K562 (cell line): Measurements from ENCODE around the gene MDC1. TPM values are rescaled to one million over a fixed set of nuclear protein-coding genes. Genes with fewer than 3 reads are reported as not detected.
A peak's percentile ranks its signal among the peaks of the same experiment; 100 is the strongest.

ENCODE experiments used
- ATAC-seq: fragments of 200-7000 bp; cut with Tn5 transposase; 3 replicates; pipeline ENCODE4 v1.9.1; 2020; ENCODE audit warnings: moderate library complexity
- BruUV-seq: library from RNA; stranded (reverse); fragments of 400-500 nt; replicated peaks from 2 replicates; lab custom pipeline; 2021; lab: Mats Ljungman, UMichigan
- CTCF ChIA-PET: fragments of 300-600 bp; formaldehyde crosslinking; extraction: SDS; loops from one replicate; lab custom pipeline; 2021; ENCODE audit warnings: low intra/inter-chr PET ratio; lab: Yijun Ruan, JAX
- POLR2A ChIA-PET: fragments of 300-600, 350-650 bp; sonication (Branson Sonifier 250); formaldehyde crosslinking; extraction: SDS; loops from one replicate; lab custom pipeline; 2021; ENCODE audit warnings: antibody characterized with exemption, inconsistent platforms; lab: Yijun Ruan, JAX
- DNase-seq, 4 experiments: peaks; one replicate each; pipeline versions ENCODE4 v3.0.0 to v3.0.0-alpha.2; 2011 to 2018; ENCODE audit warnings: low spot score in 3 of 4, mixed read lengths in 3 of 4; ENCODE audit errors: extremely low read depth in 1 of 4
- FAIRE-seq: peaks from 2 replicates; lab custom pipeline; 2011; peaks lifted over from hg19 to GRCh38; lab: Jason Lieb, UNC
- H2AFZ ChIP-seq: 2 replicates; pipeline ENCODE4 v1.6.0; 2011; ENCODE audit warnings: low read depth, low read length, control low read depth, inconsistent platforms
- H3K27ac ChIP-seq: fragments of 200-600 bp; 3 replicates; pipeline ENCODE4 v1.8.0; 2011; ENCODE audit warnings: low read depth, mild to moderate bottlenecking, control low read depth, inconsistent platforms, low read length, moderate library complexity, mixed read lengths; ENCODE audit errors: extremely low read depth
- H3K27me3 ChIP-seq, 2 experiments: fragments of 300-600 bp in 1 of 2; 2 replicates in 1 of 2; 3 replicates in 1 of 2; pipeline versions ENCODE4 v1.6.0 to v1.8.0; 2011; ENCODE audit warnings: inconsistent platforms in 2 of 2, low read length in 2 of 2, mild to moderate bottlenecking in 1 of 2, mixed read lengths in 1 of 2, moderate library complexity in 1 of 2; ENCODE audit not compliant: control insufficient read depth in 2 of 2, insufficient read depth in 2 of 2
- H3K36me3 ChIP-seq: fragments of 300-600 bp; 3 replicates; pipeline ENCODE4 v1.8.0; 2011; ENCODE audit warnings: mild to moderate bottlenecking, low read length, inconsistent platforms; ENCODE audit not compliant: control insufficient read depth, insufficient read depth
- H3K4me1 ChIP-seq, 2 experiments: fragments of 200-600 bp in 1 of 2; replicated peaks in 1 of 2; 2 replicates in 1 of 2; 3 replicates in 1 of 2; pipeline versions ENCODE4 v1.5.1 to v1.8.0; 2011; ENCODE audit warnings: inconsistent platforms in 2 of 2, low read length in 2 of 2, mild to moderate bottlenecking in 1 of 2, mixed read lengths in 1 of 2, moderate library complexity in 1 of 2; ENCODE audit not compliant: control insufficient read depth in 2 of 2, insufficient read depth in 2 of 2
- H3K4me2 ChIP-seq: 2 replicates; pipeline ENCODE4 v1.6.1; 2011; ENCODE audit warnings: low read length, control low read depth, inconsistent platforms, mixed read lengths; ENCODE audit not compliant: insufficient read depth
- H3K4me3 ChIP-seq: fragments of 200-600 bp; sonication (generic), shearing (Covaris generic); 2 replicates; pipeline ENCODE4 v1.5.1; 2016; ENCODE audit warnings: control low read depth, inconsistent platforms
- H3K79me2 ChIP-seq: fragments of 200-600 bp; 3 replicates; pipeline ENCODE4 v1.8.0; 2011; ENCODE audit warnings: low read length, inconsistent platforms; ENCODE audit not compliant: control insufficient read depth, insufficient read depth
- H3K9ac ChIP-seq, 2 experiments: 2 replicates each; pipeline versions ENCODE4 v1.6.0 to v1.6.1; 2011; ENCODE audit warnings: low read depth in 2 of 2, low read length in 2 of 2, control low read depth in 1 of 2, inconsistent platforms in 1 of 2, mild to moderate bottlenecking in 1 of 2, mixed read lengths in 1 of 2; ENCODE audit not compliant: insufficient read depth in 1 of 2
- H3K9me1 ChIP-seq: one replicate; pipeline ENCODE4 v1.6.0; 2011; ENCODE audit warnings: inconsistent platforms, mild to moderate bottlenecking, low read length, moderate library complexity; ENCODE audit not compliant: control insufficient read depth, insufficient read depth
- H3K9me3 ChIP-seq: replicated peaks from 2 replicates; pipeline ENCODE4 v1.5.1; 2011; ENCODE audit warnings: low read depth, low read length, inconsistent platforms; ENCODE audit not compliant: control insufficient read depth, insufficient read depth
- H4K20me1 ChIP-seq: replicated peaks from 2 replicates; pipeline ENCODE4 v1.6.1; 2011; ENCODE audit warnings: low read length, inconsistent platforms, mixed read lengths; ENCODE audit not compliant: control insufficient read depth, insufficient read depth
- AFF4 ChIP-seq: sonication (generic); formaldehyde crosslinking; IDR thresholded peaks from 2 replicates; pipeline ENCODE4 v1.8.0; 2023; ENCODE audit warnings: mild to moderate bottlenecking, missing genetic modification reagents
- ATF1 ChIP-seq, 2 experiments: fragments of 450-650 bp in 1 of 2; IDR thresholded peaks; 2 replicates each; pipeline ENCODE4 v1.6.1; 2016; ENCODE audit warnings: missing compliant biosample characterization in 1 of 2, missing genetic modification characterization in 1 of 2
- CUX1 ChIP-seq: fragments of 200-800 bp; sonication (Bioruptor generic); IDR thresholded peaks from 2 replicates; pipeline ENCODE4 v1.6.1; 2016; ENCODE audit warnings: missing genetic modification characterization, missing compliant biosample characterization
- ELF4 ChIP-seq: fragments of 450-650 bp; formaldehyde crosslinking; IDR thresholded peaks from 2 replicates; pipeline ENCODE4 v1.4.0; 2022; ENCODE audit warnings: missing genetic modification characterization
- HMG20A ChIP-seq: fragments of 450-650 bp; formaldehyde crosslinking; conservative IDR thresholded peaks from 2 replicates; pipeline ENCODE4 v1.4.0; 2020; ENCODE audit warnings: mild to moderate bottlenecking, mixed read lengths
- JUN ChIP-seq, 2 experiments: sonication (generic) in 1 of 2; formaldehyde crosslinking in 1 of 2; IDR thresholded peaks; 2 replicates each; pipeline versions ENCODE4 v1.6.1 to v1.8.0; 2012 to 2022; ENCODE audit warnings: borderline replicate concordance in 2 of 2, mild to moderate bottlenecking in 2 of 2, improper control_type of control experiment in 1 of 2, low read depth in 1 of 2, low read length in 1 of 2, missing genetic modification reagents in 1 of 2
- MAFK ChIP-seq: IDR thresholded peaks from 2 replicates; pipeline ENCODE4 v1.6.1; 2011; ENCODE audit warnings: low read length, improper control_type of control experiment
- TCF7L2 ChIP-seq: fragments of 150-350 bp; IDR thresholded peaks from 2 replicates; pipeline ENCODE4 v1.6.1; 2016; ENCODE audit warnings: low read depth, mild to moderate bottlenecking, low read length, moderate library complexity
- WGBS: fragments of 100-300 bp; shearing (Covaris generic); methylation state at CpG from one replicate; pipeline ENCODE4 v1.1.6; 2016; ENCODE audit warnings: low coverage, mixed read lengths; ENCODE audit not compliant: insufficient coverage; ENCODE audit errors: missing lambda C conversion rate; 5-methylcytosine and 5-hydroxymethylcytosine counted together
- in situ Hi-C: fragments of 300-500 bp; cut with MboI; formaldehyde crosslinking; loops from 4 replicates; pipeline ENCODE4 v1.15.0; 2018; ENCODE audit warnings: inconsistent platforms, mixed read lengths
- intact Hi-C: fragments of 100-400 bp; cut with micrococcal nuclease; formaldehyde crosslinking; loops from 2 replicates; pipeline ENCODE4 v1.14.2; 2022
- polyA plus RNA-seq, 8 experiments: library from polyadenylated mRNA; depleted of rRNA in 4 of 8; stranded (reverse) in 5 of 8; unstranded in 3 of 8; fragments of >200 nt; fragmentation: Nextera tagmentation in 2 of 8; fragmentation: Illumina TruSeq in 1 of 8; extraction: Ambion mirVana in 2 of 8; extraction: Trizol in 1 of 8; gene quantifications; 2 replicates each; pipeline versions ENCODE4 v1.2.1 to v1.2.3, GENCODE V29; 2011 to 2014; ENCODE audit warnings: inconsistent platforms in 1 of 8, missing spikeins in 1 of 8
- total RNA-seq, 7 experiments: library from RNA; depleted of rRNA in 6 of 7; stranded (reverse); fragments of >200 nt in 6 of 7; fragmentation: Illumina TruSeq in 2 of 7; extraction: Trizol in 2 of 7; gene quantifications; 2 replicates each; pipeline versions ENCODE4 v1.2.1 to v1.2.3, GENCODE V29; 2011 to 2021; ENCODE audit warnings: low replicate concordance in 1 of 7

MDC1 gene
- total and polyA plus RNA-seq, 9 of the 15 experiments (the other 6 are each of a cell fraction or from before 2014, with no cell fraction given): 8.2 to 114 (median 20.0) TPM

- Histone ChIP-seq H3K79me2 (peaks cover 92% of the 10 kb centered on the region), H3K4me1 (peaks cover 24 to 25% of the 10 kb centered on the region in 2 experiments), H3K4me3 (peak within 1 kb of the TSS; percentile 89), H3K9me1 (no peaks in the 10 kb centered on the region), H3K36me3 (peaks cover 38% of the 10 kb centered on the region), H4K20me1 (peaks cover 36% of the 10 kb centered on the region), H3K4me2 (peak within 1 kb of the TSS; percentile 86), H3K27me3 (no peaks in the 10 kb centered on the region), H3K9ac (peak within 1 kb of the TSS; percentile 96), H3K27ac (peak within 1 kb of the TSS; percentile 95), H2AFZ (peak within 1 kb of the TSS; percentile 75), H3K9me3 (no peaks in the 10 kb centered on the region)
- in situ Hi-C loops: loop anchor here (5.0 to 10.0 kb wide), 2 partner anchors 45 to 238 kb away; partner anchors contain the start of gene DHX16
- DNase-seq (peak; percentile 83 to 100 (median 88)), FAIRE-seq (peak; percentile 93), ATAC-seq (peak; percentile 78)
- ChIA-PET CTCF (interaction anchor here (0.9 to 5.0 kb wide), 2 partner anchors 40 to 48 kb away, joined by 3 to 92 read pairs; partner anchors contain the start of gene DHX16), POLR2A (interaction anchor here (0.6 to 27.1 kb wide), 12 partner anchors 9 to 175 kb away, joined by 3 to 524 read pairs (median 4); partner anchors contain the start of genes DHX16 and NRM)
- TSS peak; percentile 45 for BruUV-seq
- WGBS: 1% methylated on average over 36 of the region's 38 CpGs
- intact Hi-C loops: loop anchor here (1.0 to 2.0 kb wide), 4 partner anchors 23 to 163 kb away; partner anchors contain the start of genes FLOT1, GNL1, PPP1R18 and PRR3
- TF ChIP-seq ATF1 (CRISPR knock-in tag; IDR thresholded peaks at IDR 0.05) (no peak), ATF1 (tag; IDR thresholded peaks at IDR 0.05) (peak; percentile 89), HMG20A (no peak), CUX1 (CRISPR knock-in tag) (no peak), TCF7L2 (no peak), ELF4 (CRISPR knock-in tag) (no peak), MAFK (peak; percentile 93), JUN (IDR thresholded peaks at IDR 0.05; ENCODE audit: borderline replicate concordance, low read depth, low read length) (no peak), JUN (CRISPR knock-in tag; IDR thresholded peaks at IDR 0.05; ENCODE audit: borderline replicate concordance) (no peak), AFF4 (CRISPR knock-in tag) (peak; percentile 88; the same call in 1 of the 2 replicates)
Measured at GRCh38 chr6:30719791-30720737, 3.0 kb upstream of the MDC1 start, which contains the start of gene TUBB. Gene TUBB (plus strand): TSS chr6:30720352. CDS start chr6:30720507, 155 bp downstream.
